IPS-20b (cell line): ENCODE data around the gene BMI1.
A peak's percentile ranks its signal among the peaks of the same experiment; 100 is the strongest.

Experiments used
- H3K27ac ChIP-seq: one replicate; pipeline ENCODE4 v1.5.1; 2013; ENCODE audit warnings: low read length
- H3K27me3 ChIP-seq: 2 replicates; pipeline ENCODE4 v1.6.1; 2013; ENCODE audit warnings: mild to moderate bottlenecking, low read length, inconsistent platforms; ENCODE audit not compliant: insufficient read depth
- H3K36me3 ChIP-seq: 2 replicates; pipeline ENCODE4 v1.6.1; 2013; ENCODE audit warnings: low read depth, mild to moderate bottlenecking, inconsistent platforms, low read length, moderate library complexity; ENCODE audit not compliant: insufficient read depth
- H3K4me1 ChIP-seq: 2 replicates; pipeline ENCODE4 v1.6.1; 2013; ENCODE audit warnings: mild to moderate bottlenecking, control low read depth, inconsistent platforms, low read length, moderate library complexity; ENCODE audit not compliant: insufficient read depth
- H3K4me3 ChIP-seq: 2 replicates; pipeline ENCODE4 v1.5.1; 2013; ENCODE audit warnings: mild to moderate bottlenecking, low read length, inconsistent platforms
- H3K9ac ChIP-seq: 2 replicates; pipeline ENCODE4 v1.6.1; 2013; ENCODE audit warnings: low read depth, mild to moderate bottlenecking, inconsistent platforms, low read length, moderate library complexity
- H3K9me3 ChIP-seq: 2 replicates; pipeline ENCODE4 v1.6.1; 2013; ENCODE audit warnings: mild to moderate bottlenecking, low read depth, low read length, inconsistent platforms; ENCODE audit not compliant: insufficient read depth

The BMI1 gene

GRCh38 chr10:22319980-22320558 is 830 bp upstream of the BMI1 start:
- Histone ChIP-seq H3K36me3 (no peaks in the 10 kb centered on the region), H3K27ac (no peak overlapping the region), H3K4me1 (peaks cover 38% of the 10 kb centered on the region; the same call in 1 of the 2 replicates), H3K27me3 (peaks cover 80% of the 10 kb centered on the region), H3K4me3 (peak overlapping the region; percentile 51), H3K9ac (no peak overlapping the region), H3K9me3 (no peaks in the 10 kb centered on the region)

GRCh38 chr10:22321156-22321923 is 441 bp downstream of the BMI1 start:
- Histone ChIP-seq H3K9me3 (no peaks in the 10 kb centered on the region), H3K9ac (peak overlapping the region; percentile 49; the same call in 1 of the 2 replicates), H3K4me3 (peak overlapping the region; percentile 56; the same call in 1 of the 2 replicates), H3K4me1 (peaks cover 38% of the 10 kb centered on the region; the same call in 1 of the 2 replicates), H3K27me3 (peaks cover 81% of the 10 kb centered on the region), H3K27ac (no peak overlapping the region), H3K36me3 (no peaks in the 10 kb centered on the region)

DNA sequence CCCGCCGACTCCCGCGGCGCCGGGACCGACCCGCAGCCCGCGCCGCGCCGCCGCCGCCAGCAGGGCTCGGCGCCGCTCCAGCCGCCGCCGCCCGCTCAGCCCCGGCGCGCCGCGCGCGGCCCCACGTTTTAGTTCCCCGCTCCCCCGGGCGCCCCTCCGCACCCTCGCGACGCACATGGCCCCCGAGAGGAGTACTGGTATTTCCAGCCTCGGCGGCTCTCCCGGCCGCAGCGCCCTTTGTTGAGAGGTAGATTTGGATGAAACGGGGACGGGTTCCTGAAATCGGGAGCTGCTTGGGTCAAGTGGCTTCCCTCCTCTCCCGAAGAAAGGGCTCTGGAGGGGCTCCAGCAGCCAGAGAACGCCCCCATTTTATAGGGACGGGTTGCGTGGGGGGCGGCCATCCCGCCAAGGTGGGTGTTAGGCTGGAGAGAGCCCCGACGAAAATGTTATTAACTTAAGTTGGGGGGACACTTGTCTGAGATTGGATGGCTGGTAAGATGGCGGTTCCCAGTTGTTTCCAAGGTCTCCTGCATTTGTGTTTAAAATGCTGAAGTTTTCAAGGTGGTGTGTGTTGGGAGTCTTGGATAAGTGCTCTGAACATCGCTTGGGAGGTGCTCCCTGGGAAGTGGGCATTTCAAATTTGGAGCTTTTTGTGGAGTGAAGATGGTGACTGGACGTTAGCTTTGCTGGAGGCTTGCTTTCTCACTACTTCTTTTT is 1.2 kb downstream of the BMI1 start:
- Histone ChIP-seq H3K9me3 (no peaks in the 10 kb centered on the region), H3K36me3 (no peaks in the 10 kb centered on the region), H3K27me3 (peaks cover 82% of the 10 kb centered on the region), H3K27ac (no peak overlapping the region), H3K4me1 (peaks cover 39% of the 10 kb centered on the region; the same call in 1 of the 2 replicates), H3K9ac (peak overlapping the region; percentile 19; the same call in 1 of the 2 replicates), H3K4me3 (peak overlapping the region; percentile 56)

DNA sequence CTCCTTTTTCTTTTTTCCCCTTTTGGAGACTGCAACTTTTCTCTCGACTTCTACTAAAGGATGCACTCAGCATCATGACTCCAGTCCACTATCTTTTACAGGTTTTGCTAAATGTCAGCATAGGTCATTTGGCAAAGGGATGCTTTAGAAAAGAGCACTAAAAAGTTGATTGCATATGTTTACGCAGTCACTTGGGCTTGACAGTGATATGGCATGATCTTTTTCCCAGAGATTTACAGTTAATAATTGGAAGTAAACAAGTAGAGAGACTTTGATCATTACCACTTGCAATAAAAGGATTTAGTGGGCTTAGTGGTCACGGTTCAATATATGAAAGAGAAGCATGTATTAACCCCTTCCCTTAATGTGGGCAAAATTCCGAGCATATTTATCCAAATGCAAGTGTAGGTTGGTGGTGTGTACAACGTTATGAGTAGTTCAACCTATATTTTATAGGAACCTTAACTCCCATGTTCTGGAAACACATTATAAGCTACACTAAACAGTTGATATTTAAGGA is 1.8 kb downstream of the BMI1 start:
- Histone ChIP-seq H3K4me1 (peaks cover 34% of the 10 kb centered on the region; the same call in 1 of the 2 replicates), H3K27ac (no peak overlapping the region), H3K36me3 (no peaks in the 10 kb centered on the region), H3K4me3 (peak overlapping the region; percentile 56), H3K9ac (peak overlapping the region; percentile 19; the same call in 1 of the 2 replicates), H3K27me3 (peaks cover 82% of the 10 kb centered on the region), H3K9me3 (no peaks in the 10 kb centered on the region)

DNA sequence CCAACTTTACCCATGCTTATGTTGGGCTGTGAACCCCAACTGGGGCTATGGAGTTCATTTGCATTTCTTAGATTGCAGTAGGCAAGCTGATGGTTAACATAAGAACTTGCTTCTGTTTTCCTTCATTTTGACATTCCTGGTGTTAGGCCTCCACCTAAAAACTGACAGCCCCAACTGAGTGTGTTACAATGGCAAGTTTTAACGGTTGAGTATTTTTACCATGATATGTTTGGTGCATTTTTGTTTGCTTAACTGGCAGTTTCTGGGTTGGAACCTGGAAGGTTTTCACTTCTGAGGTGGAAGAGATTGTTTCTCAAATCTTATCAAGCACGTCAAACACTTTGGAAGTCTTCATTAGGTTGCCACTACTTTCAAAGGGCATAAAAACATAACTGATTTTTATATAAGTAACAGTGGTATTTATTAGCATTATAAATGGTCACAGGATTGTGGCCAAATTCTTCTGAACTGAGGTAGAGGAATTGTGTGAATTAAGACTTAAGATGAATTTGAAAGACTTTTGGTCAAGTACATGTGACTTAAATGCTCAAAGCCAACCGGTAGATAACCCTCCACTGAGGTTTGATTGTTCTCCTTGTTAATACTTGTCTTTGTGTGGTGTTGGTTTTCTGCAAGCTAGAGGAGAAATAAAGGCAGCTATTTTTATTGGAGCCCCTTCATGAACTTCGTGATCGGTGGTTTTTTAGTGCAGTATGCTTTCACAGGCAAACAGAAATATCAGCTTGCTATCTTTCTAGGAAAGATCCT is 2.8 kb downstream of the BMI1 start:
- Histone ChIP-seq H3K27ac (no peak overlapping the region), H3K27me3 (peaks cover 82% of the 10 kb centered on the region), H3K9me3 (no peaks in the 10 kb centered on the region), H3K36me3 (no peaks in the 10 kb centered on the region), H3K9ac (no peak overlapping the region), H3K4me1 (peaks cover 28% of the 10 kb centered on the region; the same call in 1 of the 2 replicates), H3K4me3 (peak overlapping the region; percentile 16; the same call in 1 of the 2 replicates)

- H3K9ac ChIP-seq: no peak overlapping the region
- peaks cover 82% of the 10 kb centered on the region for H3K27me3 ChIP-seq
- peaks cover 28% of the 10 kb centered on the region; the same call in 1 of the 2 replicates for H3K4me1 ChIP-seq
- no peaks in the 10 kb centered on the region for H3K9me3 ChIP-seq
- H3K36me3 ChIP-seq: peaks cover 1% of the 10 kb centered on the region; the same call in 1 of the 2 replicates
- no peak overlapping the region for H3K27ac ChIP-seq
- no peak overlapping the region for H3K4me3 ChIP-seq
These were observed 3.5 kb downstream of the BMI1 start for GRCh38 chr10:22324413-22324812.

GRCh38 chr10:22324893-22325271 is 4.0 kb downstream of the BMI1 start:
- Histone ChIP-seq H3K36me3 (peaks cover 5% of the 10 kb centered on the region; the same call in 1 of the 2 replicates), H3K27me3 (peaks cover 82% of the 10 kb centered on the region), H3K27ac (no peak overlapping the region), H3K4me1 (peaks cover 28% of the 10 kb centered on the region; the same call in 1 of the 2 replicates), H3K4me3 (peak overlapping the region; percentile 75), H3K9ac (no peak overlapping the region), H3K9me3 (no peaks in the 10 kb centered on the region)

DNA sequence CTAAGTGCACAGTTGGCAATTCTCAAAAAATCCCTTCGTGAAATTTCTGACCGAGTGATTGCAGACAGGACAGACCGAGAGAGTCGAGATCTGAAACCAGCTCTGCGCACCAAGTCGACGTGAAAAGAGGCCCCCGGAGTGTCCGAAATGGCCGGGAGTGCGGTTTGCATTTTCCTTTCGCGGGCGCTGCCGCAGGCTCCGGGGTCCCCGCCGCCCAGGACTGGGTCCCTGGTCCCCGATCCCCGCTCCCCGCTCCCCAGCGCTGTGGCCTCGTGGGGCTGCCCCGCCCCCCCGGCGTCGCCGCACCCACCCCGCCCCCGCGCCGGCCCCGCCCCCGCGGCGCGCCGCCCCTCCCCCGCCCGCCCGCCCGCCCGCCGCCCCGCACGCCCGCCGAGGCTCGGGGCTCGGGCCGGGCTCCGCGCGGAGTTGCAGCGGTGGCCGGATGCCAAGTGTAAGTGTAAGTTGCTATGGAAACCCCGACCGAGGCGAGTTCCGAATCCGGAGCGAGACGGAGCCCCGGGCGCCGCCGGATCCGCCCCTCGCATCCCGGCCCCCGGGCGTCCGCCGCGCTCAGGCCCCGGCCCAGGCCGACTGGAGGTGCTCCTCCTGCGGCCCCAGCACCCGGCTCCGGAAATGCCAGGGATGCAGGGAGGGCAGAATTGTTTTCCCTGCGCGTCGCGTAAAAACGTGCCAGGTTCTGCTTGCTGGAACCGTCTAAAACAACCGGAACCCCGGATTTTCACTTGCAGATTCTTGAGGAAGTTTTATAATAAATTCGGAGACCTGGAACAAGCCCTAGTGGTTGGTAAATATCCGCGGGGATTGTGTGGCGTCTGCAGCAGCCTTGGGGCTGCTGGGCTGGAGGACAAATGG is 4.6 kb downstream of the BMI1 start:
- H3K4me3 ChIP-seq: peak overlapping the region; percentile 75
- no peaks in the 10 kb centered on the region for H3K9me3 ChIP-seq
- H3K27me3 ChIP-seq: peaks cover 83% of the 10 kb centered on the region
- no peak overlapping the region for H3K9ac ChIP-seq
- peaks cover 26% of the 10 kb centered on the region; the same call in 1 of the 2 replicates for H3K4me1 ChIP-seq
- H3K27ac ChIP-seq: no peak overlapping the region
- H3K36me3 ChIP-seq: peaks cover 5% of the 10 kb centered on the region; the same call in 1 of the 2 replicates

- H3K9ac ChIP-seq: no peak overlapping the region
- no peaks in the 10 kb centered on the region for H3K9me3 ChIP-seq
- no peak overlapping the region for H3K27ac ChIP-seq
- peaks cover 5% of the 10 kb centered on the region; the same call in 1 of the 2 replicates for H3K36me3 ChIP-seq
- H3K4me1 ChIP-seq: peaks cover 26% of the 10 kb centered on the region; the same call in 1 of the 2 replicates
- peak overlapping the region; percentile 74 for H3K4me3 ChIP-seq
- peaks cover 91% of the 10 kb centered on the region for H3K27me3 ChIP-seq
These were observed 5.3 kb downstream of the BMI1 start for GRCh38 chr10:22326145-22326702.

DNA sequence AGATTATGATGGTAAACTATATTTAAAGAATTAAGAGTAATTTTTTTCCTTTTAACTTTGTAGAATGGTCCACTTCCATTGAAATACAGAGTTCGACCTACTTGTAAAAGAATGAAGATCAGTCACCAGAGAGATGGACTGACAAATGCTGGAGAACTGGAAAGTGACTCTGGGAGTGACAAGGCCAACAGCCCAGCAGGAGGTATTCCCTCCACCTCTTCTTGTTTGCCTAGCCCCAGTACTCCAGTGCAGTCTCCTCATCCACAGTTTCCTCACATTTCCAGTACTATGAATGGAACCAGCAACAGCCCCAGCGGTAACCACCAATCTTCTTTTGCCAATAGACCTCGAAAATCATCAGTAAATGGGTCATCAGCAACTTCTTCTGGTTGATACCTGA is 8.3 kb downstream of the BMI1 start:
- Histone ChIP-seq H3K36me3 (peaks cover 5% of the 10 kb centered on the region; the same call in 1 of the 2 replicates), H3K4me1 (peaks cover 19% of the 10 kb centered on the region; the same call in 1 of the 2 replicates), H3K27ac (no peak overlapping the region), H3K9me3 (peaks cover 3% of the 10 kb centered on the region; the same call in 1 of the 2 replicates), H3K27me3 (peaks cover 96% of the 10 kb centered on the region), H3K4me3 (no peak overlapping the region), H3K9ac (no peak overlapping the region)
